ENCODE measurements around the gene TRIP10.
"Not testable (repeated sequence)": the region's sequence is repeated elsewhere in the genome, so short reads cannot be mapped to it uniquely, and the experiment has no call there.

Gene TRIP10

DNA sequence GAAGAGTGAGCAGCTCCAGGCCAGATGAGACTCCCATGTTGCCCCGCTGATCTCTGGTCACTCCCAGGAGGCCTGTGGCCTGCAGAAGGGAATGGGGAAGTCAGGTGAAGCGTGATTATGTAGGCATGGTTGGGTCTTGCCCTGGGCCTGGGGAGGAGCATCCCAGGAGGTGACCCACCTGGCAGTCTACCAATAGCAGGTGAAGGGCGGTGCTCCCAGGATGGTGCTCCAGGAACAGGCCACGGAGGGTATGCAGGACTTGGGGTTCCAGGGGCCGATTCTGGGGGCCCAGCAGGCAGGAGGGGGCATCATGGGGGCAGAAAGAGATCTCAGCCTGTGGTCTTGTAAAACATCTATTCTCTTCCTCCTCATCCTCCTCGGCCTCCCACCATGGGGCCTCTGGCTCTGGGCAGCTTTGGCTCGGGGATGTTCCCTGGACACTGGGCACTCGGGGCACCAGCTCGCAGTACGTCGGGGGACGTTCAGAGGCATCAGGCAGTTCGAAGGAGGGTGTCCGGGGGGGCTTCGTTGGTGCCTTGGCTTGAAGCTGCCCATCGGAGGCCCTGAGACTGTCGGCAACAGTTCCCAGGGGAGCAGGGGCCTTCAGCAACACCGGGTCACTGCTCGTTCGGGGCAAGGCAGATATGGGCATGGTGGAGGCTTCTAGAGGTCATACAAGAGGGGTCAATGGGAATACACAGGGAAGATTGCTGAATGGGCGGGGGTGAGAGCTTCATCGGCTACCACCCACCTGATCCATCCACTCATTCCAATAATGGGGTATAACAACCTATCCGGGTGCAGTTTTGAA lies 15.4 kb downstream of the TRIP10 start:
- no peak overlapping the region for H3K27ac Mint-ChIP-seq
- H3K4me3 Mint-ChIP-seq, result no peak overlapping the region
- H3K4me1 Mint-ChIP-seq (ENCODE audit: low read depth), result peaks cover 12% of the 10 kb centered on the region
- no peaks in the 10 kb centered on the region for H3K9me3 Mint-ChIP-seq (ENCODE audit: low read depth)
- peaks cover 3% of the 10 kb centered on the region for H3K36me3 Mint-ChIP-seq
- H3K27me3 Mint-ChIP-seq, result no peaks in the 10 kb centered on the region

DNA sequence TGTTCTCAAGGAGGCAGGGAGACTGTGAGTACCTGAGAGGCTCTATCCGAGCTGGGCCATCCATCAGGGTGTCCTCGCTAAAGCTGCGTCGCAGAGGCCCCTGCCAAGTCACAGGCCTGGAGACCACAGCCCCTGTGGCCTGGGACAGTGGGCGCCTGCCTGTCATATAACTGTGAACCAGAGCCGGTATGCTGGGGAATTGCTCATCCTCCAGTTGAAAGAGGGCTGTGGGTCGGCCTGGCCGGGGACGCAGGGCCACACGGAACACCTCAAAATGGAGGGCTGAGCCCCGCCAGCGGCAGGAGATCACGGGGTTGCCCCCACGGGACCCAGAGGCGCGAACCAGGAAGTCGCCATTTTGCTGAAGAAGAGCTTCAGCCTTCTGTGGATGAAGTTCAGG lies 21.1 kb downstream of the TRIP10 start:
- Mint-ChIP-seq H3K27ac (no peak overlapping the region), H3K9me3 (ENCODE audit: low read depth) (no peaks in the 10 kb centered on the region), H3K4me1 (ENCODE audit: low read depth) (peaks cover 15% of the 10 kb centered on the region), H3K27me3 (no peaks in the 10 kb centered on the region), H3K4me3 (no peak overlapping the region), H3K36me3 (peaks cover 3% of the 10 kb centered on the region)

GRCh38 chr19:6761053-6761676 lies 21.7 kb downstream of the TRIP10 start:
- Mint-ChIP-seq H3K36me3 (peaks cover 3% of the 10 kb centered on the region), H3K27me3 (no peaks in the 10 kb centered on the region), H3K4me3 (no peak overlapping the region), H3K27ac (no peak overlapping the region), H3K4me1 (ENCODE audit: low read depth) (peaks cover 20% of the 10 kb centered on the region), H3K9me3 (ENCODE audit: low read depth) (no peaks in the 10 kb centered on the region)

DNA sequence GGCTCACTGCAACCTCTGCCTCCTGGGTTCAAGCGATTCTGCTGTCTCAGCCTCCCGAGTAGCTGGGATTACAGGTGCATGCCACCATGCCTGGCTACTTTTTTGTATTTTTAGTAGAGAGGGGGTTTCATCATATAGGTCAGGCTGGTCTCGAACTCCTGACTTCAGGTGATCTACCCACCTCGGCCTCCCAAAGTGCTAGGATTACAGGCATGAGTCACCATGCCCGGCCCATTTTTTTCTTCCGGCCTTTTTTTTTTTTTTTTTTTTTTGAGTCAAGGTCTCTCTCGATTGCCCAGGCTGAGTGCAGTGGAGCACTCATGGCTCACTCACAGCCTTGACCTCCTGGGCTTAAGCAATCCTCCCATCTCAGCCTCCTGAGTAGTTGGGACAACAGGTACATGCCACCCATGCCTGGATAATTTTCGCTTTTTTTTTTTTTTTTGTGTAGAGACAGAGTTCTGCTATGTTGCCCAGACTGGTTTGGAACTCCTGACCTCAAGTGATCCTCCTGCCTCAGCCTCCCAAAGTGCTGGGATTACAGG lies 22.8 kb downstream of the TRIP10 start:
- not testable (repeated sequence) for H3K4me3 Mint-ChIP-seq; H3K9me3 Mint-ChIP-seq (ENCODE audit: low read depth); H3K36me3 Mint-ChIP-seq; H3K27ac Mint-ChIP-seq; H3K27me3 Mint-ChIP-seq
- peaks cover 29% of the 10 kb centered on the region for H3K4me1 Mint-ChIP-seq (ENCODE audit: low read depth)

- no peaks in the 10 kb centered on the region for H3K36me3 Mint-ChIP-seq
- H3K27ac Mint-ChIP-seq, result peak overlapping the region; percentile 94
- H3K4me1 Mint-ChIP-seq (ENCODE audit: low read depth), result peaks cover 38% of the 10 kb centered on the region
- H3K9me3 Mint-ChIP-seq (ENCODE audit: low read depth), result no peaks in the 10 kb centered on the region
- H3K4me3 Mint-ChIP-seq, result peak overlapping the region; percentile 96
- no peaks in the 10 kb centered on the region for H3K27me3 Mint-ChIP-seq
These were observed 26.4 kb downstream of the TRIP10 start for GRCh38 chr19:6765738-6766356.

DNA sequence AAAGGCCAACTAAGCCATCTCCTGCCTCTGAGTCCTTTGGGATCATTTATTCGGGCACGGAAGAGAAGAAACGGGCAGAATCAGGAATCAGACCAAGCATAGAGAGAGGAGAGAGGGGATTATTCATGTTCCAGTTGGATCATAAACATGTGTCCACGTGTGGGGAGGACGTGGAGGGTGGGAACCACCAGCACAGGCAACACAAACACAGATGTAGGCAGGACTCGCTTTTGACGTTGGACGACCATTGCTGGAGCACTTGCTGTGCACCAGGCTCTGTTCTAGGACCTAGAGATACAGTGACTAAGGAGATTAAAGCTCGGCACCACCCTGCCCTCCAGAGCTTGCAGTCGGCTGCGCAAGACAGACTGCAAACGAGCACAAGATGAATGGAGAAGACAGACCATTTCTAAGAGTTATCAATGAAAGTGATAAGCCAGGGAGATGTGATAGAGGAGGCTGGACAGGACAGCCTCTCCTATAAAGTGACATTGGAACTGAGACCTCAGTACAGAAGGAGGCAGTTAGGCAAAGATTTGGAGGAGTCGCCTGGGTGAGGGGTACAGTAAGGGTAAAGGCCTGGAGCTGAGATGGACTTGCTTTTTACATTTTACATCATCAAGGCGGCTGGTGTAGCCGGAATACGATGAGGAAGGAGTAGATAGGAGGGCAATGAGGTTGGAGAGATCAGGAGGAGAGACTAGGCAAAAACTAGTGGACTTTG lies 27.0 kb downstream of the TRIP10 start:
- H3K4me3 Mint-ChIP-seq, result peak overlapping the region; percentile 96
- H3K27ac Mint-ChIP-seq, result peak overlapping the region; percentile 94
- H3K9me3 Mint-ChIP-seq (ENCODE audit: low read depth), result no peaks in the 10 kb centered on the region
- H3K27me3 Mint-ChIP-seq, result no peaks in the 10 kb centered on the region
- H3K36me3 Mint-ChIP-seq, result no peaks in the 10 kb centered on the region
- H3K4me1 Mint-ChIP-seq (ENCODE audit: low read depth), result peaks cover 38% of the 10 kb centered on the region

DNA sequence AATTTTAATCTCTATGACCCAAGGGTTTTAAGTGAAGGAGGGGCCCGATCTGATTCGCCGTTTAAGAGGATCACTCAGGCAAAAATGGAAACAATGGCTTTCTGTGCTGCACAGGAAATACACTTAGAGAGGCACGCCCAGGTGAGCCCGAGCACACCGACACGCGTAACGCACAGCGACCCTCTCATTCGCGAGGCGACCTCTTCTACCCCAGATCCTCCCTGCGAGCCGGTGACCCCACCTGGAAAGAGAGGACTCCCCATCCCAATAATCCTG lies 27.5 kb downstream of the TRIP10 start:
- no peaks in the 10 kb centered on the region for H3K36me3 Mint-ChIP-seq
- H3K4me1 Mint-ChIP-seq (ENCODE audit: low read depth), result peaks cover 41% of the 10 kb centered on the region
- peak overlapping the region; percentile 94 for H3K27ac Mint-ChIP-seq
- H3K9me3 Mint-ChIP-seq (ENCODE audit: low read depth), result no peaks in the 10 kb centered on the region
- H3K27me3 Mint-ChIP-seq, result no peaks in the 10 kb centered on the region
- H3K4me3 Mint-ChIP-seq, result peak overlapping the region; percentile 96

DNA sequence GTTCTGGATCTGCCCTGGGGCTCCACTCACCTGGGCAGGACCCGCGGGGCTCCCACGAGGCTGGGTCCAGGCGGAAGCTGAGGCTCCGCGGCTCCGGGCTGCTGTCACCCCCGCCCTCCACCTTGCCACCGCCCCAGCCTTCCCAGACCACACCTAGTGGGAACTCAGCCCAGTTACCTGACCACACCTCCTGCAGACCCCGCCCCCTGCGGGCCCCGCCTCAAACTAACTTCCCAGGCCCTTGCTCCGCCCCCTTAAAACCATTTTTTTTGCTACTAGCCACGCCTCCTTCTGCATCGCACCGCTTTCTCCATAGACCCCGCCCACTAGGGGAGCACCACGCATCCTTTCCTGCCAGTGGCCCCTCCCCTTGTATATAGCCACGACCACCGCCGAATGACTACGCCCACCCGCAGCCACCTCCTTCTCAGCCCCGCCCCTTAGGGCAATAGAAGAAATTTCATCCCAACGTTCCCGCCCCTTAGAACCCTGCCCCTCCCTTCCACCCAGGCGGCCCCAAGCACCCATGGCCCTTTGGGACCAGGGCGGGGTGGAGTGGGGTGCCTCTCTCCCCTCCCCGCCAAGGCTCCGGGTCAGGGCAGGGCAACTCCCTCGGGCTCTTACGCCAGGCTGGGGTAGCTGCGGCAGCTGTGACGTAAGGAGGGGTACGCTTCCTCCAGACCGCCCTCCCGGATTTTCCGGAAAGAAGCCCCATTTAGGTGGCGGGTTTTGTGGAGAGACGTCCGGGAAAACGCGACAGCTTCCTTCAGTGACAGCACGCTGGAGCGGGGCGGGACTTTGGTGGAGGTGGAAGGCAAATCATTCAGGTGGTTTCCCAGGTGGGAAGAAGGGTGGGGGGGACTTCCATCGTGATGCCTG lies 28.1 kb downstream of the TRIP10 start, which contains the start of gene SH2D3A:
Gene SH2D3A (minus strand): TSS at position 79 of the 879 bp plus-strand sequence. CDS start 3,687 bp downstream, outside the sequence.
- H3K4me3 Mint-ChIP-seq, result peak within 1 kb of the TSS; percentile 96
- peak within 1 kb of the TSS; percentile 94 for H3K27ac Mint-ChIP-seq
- H3K36me3 Mint-ChIP-seq, result no peaks in the 10 kb centered on the region
- H3K27me3 Mint-ChIP-seq, result no peaks in the 10 kb centered on the region
- no peaks in the 10 kb centered on the region for H3K9me3 Mint-ChIP-seq (ENCODE audit: low read depth)
- peaks cover 45% of the 10 kb centered on the region for H3K4me1 Mint-ChIP-seq (ENCODE audit: low read depth)

GRCh38 chr19:6768236-6768785 lies 28.8 kb downstream of the TRIP10 start:
- H3K27me3 Mint-ChIP-seq, result no peaks in the 10 kb centered on the region
- no peaks in the 10 kb centered on the region for H3K9me3 Mint-ChIP-seq (ENCODE audit: low read depth)
- H3K36me3 Mint-ChIP-seq, result no peaks in the 10 kb centered on the region
- peak overlapping the region; percentile 96 for H3K4me3 Mint-ChIP-seq
- H3K27ac Mint-ChIP-seq, result peak overlapping the region; percentile 94
- H3K4me1 Mint-ChIP-seq (ENCODE audit: low read depth), result peaks cover 45% of the 10 kb centered on the region

GRCh38 chr19:6769006-6769619 lies 29.6 kb downstream of the TRIP10 start:
- Mint-ChIP-seq H3K36me3 (no peaks in the 10 kb centered on the region), H3K4me1 (ENCODE audit: low read depth) (peaks cover 50% of the 10 kb centered on the region), H3K27me3 (no peaks in the 10 kb centered on the region), H3K4me3 (no peak overlapping the region), H3K9me3 (ENCODE audit: low read depth) (no peaks in the 10 kb centered on the region), H3K27ac (peak overlapping the region; percentile 61)

DNA sequence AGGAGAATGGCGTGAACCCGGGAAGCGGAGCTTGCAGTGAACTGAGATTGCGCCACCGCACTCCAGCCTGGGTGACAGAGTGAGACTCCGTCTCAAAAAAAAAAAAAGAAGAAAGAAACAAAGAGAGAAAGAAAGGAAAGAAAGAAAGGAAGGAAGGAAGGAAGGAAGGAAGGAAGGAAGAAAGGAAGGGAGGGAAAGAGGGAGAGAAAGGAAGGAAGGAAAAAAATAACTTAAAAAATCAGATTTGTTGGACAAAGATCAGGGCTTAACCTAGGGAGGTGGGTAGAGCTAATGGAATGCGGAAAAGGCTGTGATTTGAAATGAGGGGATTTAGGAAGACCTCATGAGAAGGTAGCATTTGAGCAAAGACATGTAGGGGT lies 32.2 kb downstream of the TRIP10 start:
- H3K27ac Mint-ChIP-seq, result peak overlapping the region; percentile 88
- peak overlapping the region; percentile 88 for H3K4me3 Mint-ChIP-seq
- H3K9me3 Mint-ChIP-seq (ENCODE audit: low read depth); H3K27me3 Mint-ChIP-seq: not testable (repeated sequence)
- H3K4me1 Mint-ChIP-seq (ENCODE audit: low read depth), result peaks cover 46% of the 10 kb centered on the region
- H3K36me3 Mint-ChIP-seq, result peaks cover 12% of the 10 kb centered on the region

GRCh38 chr19:6772028-6772865 lies 32.8 kb downstream of the TRIP10 start, which contains the start of gene VAV1:
Gene VAV1 (plus strand): TSS chr19:6772708. CDS start chr19:6772808, 100 bp downstream.
- Mint-ChIP-seq H3K27ac (peak within 1 kb of the TSS; percentile 96), H3K4me3 (peak within 1 kb of the TSS; percentile 88), H3K27me3 (no peaks in the 10 kb centered on the region), H3K4me1 (ENCODE audit: low read depth) (peaks cover 46% of the 10 kb centered on the region), H3K9me3 (ENCODE audit: low read depth) (no peaks in the 10 kb centered on the region), H3K36me3 (peaks cover 16% of the 10 kb centered on the region)

DNA sequence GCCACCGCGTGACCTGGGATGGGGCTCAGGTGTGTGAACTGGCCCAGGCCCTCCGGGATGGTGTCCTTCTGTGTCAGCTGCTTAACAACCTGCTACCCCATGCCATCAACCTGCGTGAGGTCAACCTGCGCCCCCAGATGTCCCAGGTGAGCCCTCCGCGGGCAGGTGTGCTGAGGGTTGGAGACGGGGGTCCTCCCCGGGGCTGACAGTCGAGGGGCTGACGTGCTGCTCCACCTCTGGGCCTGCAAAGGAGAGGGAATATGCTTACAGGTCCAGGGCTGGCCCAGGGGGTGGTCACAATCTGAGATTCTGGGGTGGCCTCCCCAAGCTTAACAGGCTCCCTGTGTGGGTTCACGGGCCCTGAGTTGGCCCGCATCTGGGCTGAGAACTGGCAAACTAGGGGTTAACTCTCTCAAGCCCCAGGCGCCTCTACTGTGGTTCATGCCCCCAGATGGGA lies 33.4 kb downstream of the TRIP10 start:
- Mint-ChIP-seq H3K36me3 (peaks cover 19% of the 10 kb centered on the region), H3K27ac (peak overlapping the region; percentile 96), H3K4me3 (peak overlapping the region; percentile 88), H3K27me3 (no peaks in the 10 kb centered on the region), H3K4me1 (ENCODE audit: low read depth) (peaks cover 47% of the 10 kb centered on the region), H3K9me3 (ENCODE audit: low read depth) (no peaks in the 10 kb centered on the region)

All from activated naive CD8-positive, alpha-beta T cell (primary cell).